GM18907 (cell line): ENCODE results near the gene LRRC4B.
"Not testable (repeated sequence)": the region's sequence is repeated elsewhere in the genome, so short reads cannot be mapped to it uniquely, and the experiment has no call there.

Experiments
- ATAC-seq: cut with Tn5 transposase; IDR thresholded peaks from one replicate; pipeline ENCODE4 v1.9.1; 2021; ENCODE audit warnings: mild to moderate bottlenecking, moderate library complexity; ENCODE audit not compliant: unreplicated experiment

Gene LRRC4B

GRCh38 chr19:50531171-50531612, 37.0 kb downstream of the LRRC4B start:
- no peak for ATAC-seq

GRCh38 chr19:50528052-50528451, 40.2 kb downstream of the LRRC4B start:
- ATAC-seq, result not testable (repeated sequence)

- ATAC-seq, result no peak
These were observed 45.4 kb downstream of the LRRC4B start for GRCh38 chr19:50522881-50523280.

- ATAC-seq, result no peak
These were observed 47.3 kb downstream of the LRRC4B start for GRCh38 chr19:50520822-50521465.

- ATAC-seq, result no peak
These were observed 49.1 kb downstream of the LRRC4B start for GRCh38 chr19:50519006-50519575.

- ATAC-seq, result no peak
These were observed 49.9 kb downstream of the LRRC4B start for GRCh38 chr19:50518091-50519005.

GRCh38 chr19:50517704-50518075, 50.5 kb downstream of the LRRC4B start:
- no peak for ATAC-seq

- ATAC-seq, result no peak
These were observed 51.1 kb downstream of the LRRC4B start for GRCh38 chr19:50516964-50517703.

GRCh38 chr19:50516456-50516855, 51.8 kb downstream of the LRRC4B start:
- ATAC-seq, result no peak

GRCh38 chr19:50515168-50515561, 53.1 kb downstream of the LRRC4B start:
- ATAC-seq, result no peak

GRCh38 chr19:50514346-50515167, 53.7 kb downstream of the LRRC4B start:
- ATAC-seq, result no peak

GRCh38 chr19:50513746-50514345, 54.4 kb downstream of the LRRC4B start, which contains the start of gene ASPDH:
Gene ASPDH (minus strand): TSS chr19:50513913. CDS start chr19:50513823, 90 bp downstream.
- ATAC-seq, result no peak

GRCh38 chr19:50512999-50513745, 55.1 kb downstream of the LRRC4B start:
- no peak for ATAC-seq

- ATAC-seq, result no peak
These were observed 55.9 kb downstream of the LRRC4B start for GRCh38 chr19:50512112-50512998.

- ATAC-seq, result peak; percentile 85
These were observed 57.0 kb downstream of the LRRC4B start, which contains the start of gene JOSD2 for GRCh38 chr19:50511069-50511822. Gene JOSD2 (minus strand): TSS chr19:50511191. CDS start chr19:50510431, 760 bp downstream.

- ATAC-seq, result no peak
These were observed 57.6 kb downstream of the LRRC4B start for GRCh38 chr19:50510700-50511068.

GRCh38 chr19:50510121-50510670, 58.0 kb downstream of the LRRC4B start:
- no peak for ATAC-seq
